Measurements from ENCODE around the gene TMC7.

Gene TMC7

GRCh38 chr16:19092653-19093410 lies 109.1 kb downstream of the TMC7 start:
- no peak for DNase-seq

- DNase-seq = no peak
Observed at GRCh38 chr16:19093631-19094541, 110.2 kb downstream of the TMC7 start.

- DNase-seq = peak; percentile 16
Observed at GRCh38 chr16:19094542-19095365, 111.0 kb downstream of the TMC7 start.

GRCh38 chr16:19095654-19096053 lies 111.9 kb downstream of the TMC7 start:
- no peak for DNase-seq

- DNase-seq = no peak
Observed at GRCh38 chr16:19098173-19098572, 114.4 kb downstream of the TMC7 start.

GRCh38 chr16:19102187-19102872 lies 118.6 kb downstream of the TMC7 start:
- DNase-seq = no peak

GRCh38 chr16:19104607-19105006 lies 120.9 kb downstream of the TMC7 start:
- DNase-seq = no peak

- no peak for DNase-seq
Observed at GRCh38 chr16:19105131-19105530, 121.4 kb downstream of the TMC7 start.

- DNase-seq = no peak
Observed at GRCh38 chr16:19105891-19106624, 122.3 kb downstream of the TMC7 start.

GRCh38 chr16:19106625-19107020 lies 122.9 kb downstream of the TMC7 start:
- DNase-seq = no peak

- no peak for DNase-seq
Observed at GRCh38 chr16:19108409-19109287, 124.9 kb downstream of the TMC7 start.

GRCh38 chr16:19109288-19109664 lies 125.5 kb downstream of the TMC7 start:
- DNase-seq = no peak

- no peak for DNase-seq
Observed at GRCh38 chr16:19110537-19111360, 127.0 kb downstream of the TMC7 start.

GRCh38 chr16:19112099-19112407 lies 128.3 kb downstream of the TMC7 start:
- DNase-seq = no peak

Measured in CD4-positive, alpha-beta T cell treated with Interleukin-17A for 1 hour (primary cell).